Measurements from ENCODE around the gene SCD5.

The SCD5 gene

GRCh38 chr4:82604522-82604921, 194.1 kb downstream of the SCD5 start:
- Histone ChIP-seq H3K4me2 (ENCODE audit: low read length) (no peak overlapping the region), H3K27ac (no peak overlapping the region), H3K4me3 (ENCODE audit: low read depth, low read length) (no peak overlapping the region), H3K9me3 (ENCODE audit: control insufficient read depth, low read length) (no peaks in the 10 kb centered on the region), H3K36me3 (ENCODE audit: control insufficient read depth, insufficient read depth, low read length) (no peaks in the 10 kb centered on the region), H3K79me2 (no peaks in the 10 kb centered on the region), H2AFZ (no peak overlapping the region), H3K9ac (no peak overlapping the region), H3K27me3 (ENCODE audit: control insufficient read depth, insufficient read depth, low read length) (no peaks in the 10 kb centered on the region), H3K4me1 (no peaks in the 10 kb centered on the region)
- TF ChIP-seq CTCF (IDR thresholded peaks at IDR 0.05) = no peak

GRCh38 chr4:82601242-82602015, 197.2 kb downstream of the SCD5 start:
- TF ChIP-seq CTCF (IDR thresholded peaks at IDR 0.05) = no peak
- H3K4me1 ChIP-seq = no peaks in the 10 kb centered on the region

GRCh38 chr4:82599336-82599735, 199.3 kb downstream of the SCD5 start:
- Histone ChIP-seq H2AFZ (no peak overlapping the region), H3K9me3 (ENCODE audit: control insufficient read depth, low read length) (no peaks in the 10 kb centered on the region), H3K79me2 (no peaks in the 10 kb centered on the region), H3K4me1 (no peaks in the 10 kb centered on the region), H3K4me3 (ENCODE audit: low read depth, low read length) (no peak overlapping the region), H3K27me3 (ENCODE audit: control insufficient read depth, insufficient read depth, low read length) (no peaks in the 10 kb centered on the region), H3K27ac (no peak overlapping the region), H3K36me3 (ENCODE audit: control insufficient read depth, insufficient read depth, low read length) (no peaks in the 10 kb centered on the region), H3K9ac (no peak overlapping the region), H3K4me2 (ENCODE audit: low read length) (no peak overlapping the region)
- TF ChIP-seq CTCF (IDR thresholded peaks at IDR 0.05) = no peak

More at GRCh38 chr4:82601242-82602015, 197.2 kb downstream of the SCD5 start:
- Histone ChIP-seq H3K4me3 (ENCODE audit: low read depth, low read length) (no peak overlapping the region), H3K27me3 (ENCODE audit: control insufficient read depth, insufficient read depth, low read length) (no peaks in the 10 kb centered on the region), H3K4me2 (ENCODE audit: low read length) (no peak overlapping the region), H3K36me3 (ENCODE audit: control insufficient read depth, insufficient read depth, low read length) (no peaks in the 10 kb centered on the region), H3K27ac (no peak overlapping the region), H3K9ac (no peak overlapping the region), H2AFZ (no peak overlapping the region), H3K79me2 (no peaks in the 10 kb centered on the region), H3K9me3 (ENCODE audit: control insufficient read depth, low read length) (no peaks in the 10 kb centered on the region)

GRCh38 chr4:82594456-82594855, 204.1 kb downstream of the SCD5 start:
- Histone ChIP-seq H3K36me3 (ENCODE audit: control insufficient read depth, insufficient read depth, low read length) (no peaks in the 10 kb centered on the region), H3K9ac (no peak overlapping the region), H3K4me1 (no peaks in the 10 kb centered on the region), H3K27ac (no peak overlapping the region), H2AFZ (no peak overlapping the region), H3K79me2 (no peaks in the 10 kb centered on the region), H3K27me3 (ENCODE audit: control insufficient read depth, insufficient read depth, low read length) (no peaks in the 10 kb centered on the region), H3K9me3 (ENCODE audit: control insufficient read depth, low read length) (no peaks in the 10 kb centered on the region), H3K4me3 (ENCODE audit: low read depth, low read length) (no peak overlapping the region), H3K4me2 (ENCODE audit: low read length) (no peak overlapping the region)
- no peak for TF ChIP-seq CTCF (IDR thresholded peaks at IDR 0.05)

- Histone ChIP-seq H3K36me3 (ENCODE audit: control insufficient read depth, insufficient read depth, low read length) (no peaks in the 10 kb centered on the region), H2AFZ (no peak overlapping the region), H3K9me3 (ENCODE audit: control insufficient read depth, low read length) (no peaks in the 10 kb centered on the region), H3K4me1 (no peaks in the 10 kb centered on the region), H3K27me3 (ENCODE audit: control insufficient read depth, insufficient read depth, low read length) (no peaks in the 10 kb centered on the region), H3K79me2 (no peaks in the 10 kb centered on the region), H3K4me3 (ENCODE audit: low read depth, low read length) (no peak overlapping the region), H3K9ac (no peak overlapping the region), H3K4me2 (ENCODE audit: low read length) (no peak overlapping the region), H3K27ac (no peak overlapping the region)
- TF ChIP-seq CTCF (IDR thresholded peaks at IDR 0.05) = no peak
Measured at GRCh38 chr4:82593411-82593810, 205.2 kb downstream of the SCD5 start.

Measured in parathyroid adenoma (tissue), 2 donors.